GM18517 (cell line): ENCODE data around the gene BCAS3.

Experiments used
- ATAC-seq: cut with Tn5 transposase; IDR thresholded peaks from one replicate; pipeline ENCODE4 v1.9.1; 2021; ENCODE audit warnings: mild to moderate bottlenecking, moderate library complexity; ENCODE audit not compliant: unreplicated experiment

The BCAS3 gene

GRCh38 chr17:61412143-61412859, 734.6 kb downstream of the BCAS3 start:
- peak; percentile 68 for ATAC-seq

- ATAC-seq: no peak
These were observed 735.4 kb downstream of the BCAS3 start for GRCh38 chr17:61412860-61413660.

GRCh38 chr17:61413661-61414126, 736.0 kb downstream of the BCAS3 start:
- ATAC-seq: no peak

DNA sequence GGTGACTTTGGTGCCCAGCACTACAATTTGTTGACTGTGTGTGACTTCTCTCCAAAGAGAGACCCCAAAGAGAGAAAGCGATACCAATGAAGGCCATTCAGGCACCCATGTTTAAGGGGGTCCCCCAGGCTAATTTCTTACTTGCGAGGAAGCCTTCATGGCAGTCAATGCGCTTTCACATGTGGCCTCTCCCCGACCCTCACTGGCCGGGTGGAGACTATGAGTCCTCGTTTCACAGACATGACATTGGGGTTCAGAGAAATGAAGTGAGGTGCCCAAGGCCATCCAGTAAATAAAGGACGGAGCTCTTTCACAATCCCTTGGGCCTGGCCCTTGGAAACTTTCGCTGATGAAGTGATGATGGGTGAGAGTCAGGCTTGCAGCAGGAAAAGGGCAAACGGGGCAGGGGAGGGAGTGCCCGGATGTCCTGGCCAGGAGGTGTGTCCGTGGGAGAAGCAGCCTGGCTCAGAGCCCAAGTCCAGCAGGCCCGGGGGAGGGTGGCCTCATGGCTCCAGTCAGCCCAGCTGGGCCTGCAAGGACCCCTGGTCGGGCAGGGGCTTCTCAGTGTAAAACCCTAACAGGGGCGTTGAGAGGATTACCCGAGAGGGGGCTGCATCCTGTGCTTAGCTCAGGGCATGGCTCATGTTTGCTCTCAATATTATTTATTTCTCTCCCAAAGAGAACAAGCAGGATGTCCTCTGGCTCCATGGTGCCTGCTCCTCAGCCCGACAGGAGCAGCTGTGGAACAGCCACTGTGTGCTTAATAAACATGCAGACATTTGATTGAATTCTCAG, 736.7 kb downstream of the BCAS3 start:
- ATAC-seq: no peak

DNA sequence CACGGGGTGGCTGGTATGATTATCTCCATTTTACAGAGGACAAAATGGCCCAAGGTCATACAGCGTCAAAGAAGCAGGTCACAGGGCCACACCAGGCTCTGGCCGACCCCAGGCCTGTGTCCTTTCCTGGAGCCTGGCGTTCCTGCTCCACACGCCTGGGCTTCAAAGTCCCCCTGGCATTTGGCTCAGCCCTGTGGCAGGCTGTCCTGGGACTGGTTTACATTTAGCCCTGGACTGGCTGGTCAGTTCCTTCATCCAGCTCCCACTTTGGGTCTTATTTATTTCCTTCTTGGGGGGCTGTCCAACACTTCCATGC, 737.2 kb downstream of the BCAS3 start:
- ATAC-seq: no peak

- ATAC-seq: no peak
These were observed 737.9 kb downstream of the BCAS3 start for GRCh38 chr17:61415374-61416210.

DNA sequence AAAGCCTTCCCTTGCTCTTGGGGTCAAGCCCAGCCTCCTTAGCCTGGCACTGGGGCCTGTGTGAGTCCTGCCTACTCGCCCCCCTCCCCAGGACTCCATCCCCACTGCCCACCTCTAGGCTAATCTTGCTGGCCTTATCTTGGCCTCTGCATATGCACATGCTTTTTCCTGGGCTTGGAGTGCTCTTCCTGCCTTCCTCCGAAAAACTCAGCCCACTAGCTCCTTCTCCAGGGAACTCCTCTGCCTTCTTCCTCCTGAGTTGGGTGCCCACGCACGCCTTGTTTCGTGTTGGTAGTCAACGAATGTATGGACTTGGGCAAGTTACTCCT, 738.5 kb downstream of the BCAS3 start:
- no peak for ATAC-seq

DNA sequence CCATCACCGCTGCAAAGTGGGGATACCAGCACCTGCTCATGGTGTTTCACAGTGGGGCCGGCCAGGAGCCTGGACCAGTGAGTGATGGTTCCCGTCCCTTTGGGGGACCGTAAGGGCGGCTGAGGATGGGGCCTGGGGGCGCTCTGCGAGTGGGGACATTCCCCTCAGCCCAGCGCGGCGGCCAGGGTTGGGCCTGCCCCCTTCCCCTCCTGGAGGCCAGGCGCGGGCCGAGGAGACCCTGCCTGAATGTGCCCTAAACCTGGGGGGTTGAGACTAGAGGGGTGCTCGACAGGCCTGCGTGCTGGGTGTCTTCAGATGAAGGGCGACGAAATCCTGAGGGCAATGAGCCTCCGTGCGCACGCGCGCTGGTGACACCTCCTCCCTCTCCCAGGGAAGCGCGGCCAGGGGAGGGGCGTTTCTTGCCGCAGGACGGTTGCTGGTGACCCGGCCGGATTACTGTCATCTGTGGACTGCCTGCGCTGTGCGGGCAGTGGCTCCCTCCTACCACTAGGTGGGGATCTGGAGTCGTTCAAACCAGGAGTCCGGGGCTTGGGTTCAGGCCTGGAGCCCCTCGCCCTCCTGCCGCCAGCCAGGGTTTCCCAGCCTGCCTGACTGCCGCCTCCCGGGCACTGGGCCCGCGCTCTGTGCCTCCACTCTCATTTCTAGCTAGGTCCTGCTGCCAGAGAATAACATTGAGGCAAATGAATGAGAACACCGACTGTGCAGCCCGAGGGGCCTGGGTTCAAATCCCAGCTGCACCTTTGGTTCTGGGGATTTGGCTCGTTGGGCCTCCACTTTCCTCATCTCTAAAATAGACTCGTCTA, 739.1 kb downstream of the BCAS3 start:
- ATAC-seq: no peak

GRCh38 chr17:61418449-61418848, 740.8 kb downstream of the BCAS3 start:
- no peak for ATAC-seq

- no peak for ATAC-seq
These were observed 741.9 kb downstream of the BCAS3 start for GRCh38 chr17:61419496-61420046.

DNA sequence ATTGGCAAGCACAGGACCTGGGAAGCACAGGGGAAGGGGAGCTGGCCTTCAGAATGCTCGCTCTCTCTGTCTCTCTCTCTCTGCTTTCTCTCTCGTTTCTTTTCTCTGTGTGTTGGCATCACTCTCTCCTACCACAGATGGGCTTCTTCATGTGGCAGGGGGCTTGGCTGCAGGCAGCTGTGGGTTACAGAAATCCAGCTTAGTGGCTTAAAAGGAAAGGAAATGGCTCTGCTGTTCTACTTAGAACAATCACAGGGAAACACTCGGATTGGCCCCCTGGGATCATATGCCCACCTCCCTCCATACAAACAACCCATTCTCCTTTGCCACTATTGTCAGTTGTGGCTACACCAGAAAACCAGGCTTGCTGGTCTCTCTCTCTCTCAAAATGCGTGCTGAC, 742.4 kb downstream of the BCAS3 start:
- ATAC-seq: no peak

- ATAC-seq: no peak
These were observed 743.2 kb downstream of the BCAS3 start for GRCh38 chr17:61420745-61421398.

DNA sequence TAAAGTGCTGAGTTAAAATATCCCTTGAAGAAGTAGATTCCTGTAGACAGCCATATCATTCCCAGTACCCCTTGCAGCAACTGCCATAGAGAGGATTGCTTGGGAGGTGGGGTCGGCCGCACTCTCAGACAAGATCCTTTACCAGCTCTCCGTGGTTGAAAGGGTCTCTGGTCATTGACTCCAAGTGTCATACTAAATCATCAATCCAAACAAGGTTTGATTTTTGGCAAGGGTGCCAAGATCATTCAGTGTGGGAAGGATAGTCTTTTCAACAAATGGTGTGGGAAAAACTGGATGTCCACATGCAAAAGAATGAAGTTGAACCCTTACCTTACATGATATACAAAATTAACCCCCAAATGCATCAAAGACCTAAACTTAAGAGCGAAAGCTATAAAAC, 743.8 kb downstream of the BCAS3 start:
- no peak for ATAC-seq

GRCh38 chr17:61422116-61422799, 744.6 kb downstream of the BCAS3 start:
- ATAC-seq: no peak

GRCh38 chr17:61422869-61423268, 745.2 kb downstream of the BCAS3 start:
- no peak for ATAC-seq

DNA sequence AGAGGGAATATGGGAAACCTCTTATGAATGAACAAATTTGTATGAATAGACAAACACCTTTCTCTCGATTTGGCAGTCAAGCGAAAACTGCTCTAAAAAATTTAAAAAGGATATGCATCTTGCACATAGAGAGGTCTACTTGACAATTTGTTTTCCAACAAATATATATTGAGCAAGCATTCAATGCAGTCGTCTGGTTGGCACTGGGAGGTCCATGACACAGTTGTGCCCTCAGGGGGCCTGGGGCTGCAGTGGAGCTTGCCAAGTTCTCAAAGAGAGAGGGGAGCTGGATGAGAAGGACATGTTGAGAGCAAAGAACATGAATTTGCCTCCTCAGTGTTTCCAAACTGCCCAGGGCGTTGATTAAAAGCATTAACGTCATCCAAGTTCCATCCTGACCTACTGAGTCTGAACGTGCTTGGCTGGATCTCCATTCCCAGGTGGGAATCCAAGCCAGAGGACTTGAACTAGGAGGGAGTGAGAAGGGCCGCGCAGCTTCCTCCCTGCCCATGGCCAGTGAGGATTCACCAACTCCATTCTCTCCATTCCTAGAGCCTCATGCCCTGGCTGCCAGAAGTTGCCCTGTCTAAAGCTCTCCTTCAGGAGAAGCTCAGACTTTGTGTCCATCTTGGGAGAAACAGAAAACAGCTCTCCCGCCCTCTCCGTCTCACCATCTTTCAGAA, 746.5 kb downstream of the BCAS3 start:
- no peak for ATAC-seq

DNA sequence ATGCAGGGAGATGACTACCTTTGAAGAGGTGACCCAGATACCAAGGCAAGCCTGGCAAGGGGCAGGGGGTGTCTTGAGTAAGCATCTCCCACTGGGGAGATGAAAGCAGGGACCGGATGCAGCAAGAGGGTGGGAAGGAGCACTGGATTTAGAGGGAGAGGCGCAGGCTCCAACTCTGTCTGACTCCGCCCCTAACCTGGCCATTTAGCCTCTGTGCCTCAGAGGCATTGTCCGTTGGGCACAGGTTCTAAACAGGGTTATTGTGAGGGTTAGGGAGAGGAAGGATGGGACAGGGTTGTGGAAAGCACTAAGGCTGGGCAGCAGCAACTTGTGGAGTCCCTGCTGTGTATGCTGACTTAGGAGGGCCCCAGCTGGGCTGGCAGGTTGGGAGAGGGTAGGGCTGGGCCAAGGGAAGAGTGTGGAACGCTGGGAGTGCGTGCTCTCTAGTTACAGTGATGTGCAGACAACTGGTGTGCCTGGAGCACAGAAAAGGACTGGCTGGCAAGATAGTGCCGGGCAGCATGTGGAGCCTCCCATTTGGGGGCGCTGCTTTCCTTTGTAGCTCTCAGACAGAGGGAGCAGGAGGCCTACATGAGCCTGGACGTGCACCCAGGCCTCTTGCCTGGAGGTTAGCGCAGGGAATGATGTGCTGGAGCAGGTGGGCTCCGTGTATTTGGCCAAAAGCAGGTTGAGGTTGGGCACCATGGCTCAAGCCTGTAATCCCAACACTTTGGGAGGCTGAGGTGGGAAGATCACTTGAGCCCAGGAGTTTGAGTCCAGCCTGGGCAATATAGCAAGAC, 748.2 kb downstream of the BCAS3 start:
- no peak for ATAC-seq
